GM12878 (cell line): ENCODE results near the gene FEZF2. TPM values are rescaled to one million over a fixed set of nuclear protein-coding genes. Genes with fewer than 3 reads are reported as not detected.

Experiments used
- ATAC-seq: fragments of 200-7000 bp; cut with Tn5 transposase; 3 replicates; pipeline ENCODE4 v1.9.1; 2020; ENCODE audit warnings: mild to moderate bottlenecking, moderate library complexity
- BruUV-seq: library from RNA; stranded (reverse); fragments of 400-500 nt; replicated peaks from 2 replicates; lab custom pipeline; 2021; lab: Mats Ljungman, UMichigan
- CTCF ChIA-PET: fragments of 300-600 bp; sonication (Branson Sonifier 250); formaldehyde crosslinking; extraction: SDS; loops from one replicate; lab custom pipeline; 2021; ENCODE audit warnings: inconsistent platforms; lab: Yijun Ruan, JAX
- POLR2A ChIA-PET: fragments of 350-600 bp; formaldehyde crosslinking; extraction: SDS; loops from one replicate; lab custom pipeline; 2021; ENCODE audit warnings: inconsistent platforms; lab: Charles Lee
- RAD21 ChIA-PET: fragments of 300-600 bp; sonication (Branson Sonifier 250); formaldehyde crosslinking; loops from one replicate; lab custom pipeline; 2023; ENCODE audit warnings: antibody characterized with exemption; ENCODE audit not compliant: unreplicated experiment; lab: Charles Lee
- SMC1A ChIA-PET: fragments of 300-600 bp; sonication (Branson Sonifier 250); formaldehyde crosslinking; loops from one replicate; lab custom pipeline; 2023; ENCODE audit not compliant: unreplicated experiment, uncharacterized antibody; lab: Charles Lee
- DNase-seq: peaks from one replicate; pipeline ENCODE4 v3.0.0-alpha.2; 2011; ENCODE audit warnings: low read depth, low spot score
- FAIRE-seq: peaks from 3 replicates; lab custom pipeline; 2011; peaks lifted over from hg19 to GRCh38; lab: Jason Lieb, UNC
- H2AFZ ChIP-seq: 2 replicates; pipeline ENCODE4 v1.6.0; 2011; ENCODE audit warnings: low read depth, low read length, control low read depth; ENCODE audit not compliant: control insufficient read depth
- H3K27ac ChIP-seq: 2 replicates; pipeline ENCODE4 v1.5.1; 2011; ENCODE audit warnings: control low read depth; ENCODE audit not compliant: control insufficient read depth, insufficient read depth
- H3K27me3 ChIP-seq, 2 experiments: replicated peaks in 1 of 2; 2 replicates each; pipeline versions ENCODE4 v1.6.0 to v1.6.1; 2011; ENCODE audit warnings: low read length in 1 of 2; ENCODE audit not compliant: control insufficient read depth in 2 of 2, insufficient read depth in 2 of 2
- H3K36me3 ChIP-seq, 2 experiments: 2 replicates each; pipeline ENCODE4 v1.5.1; 2011; ENCODE audit warnings: low read length in 1 of 2; ENCODE audit not compliant: control insufficient read depth in 2 of 2, insufficient read depth in 2 of 2
- H3K4me1 ChIP-seq: 2 replicates; pipeline ENCODE4 v1.6.1; 2011; ENCODE audit warnings: mild to moderate bottlenecking, low read length, moderate library complexity, mixed read lengths; ENCODE audit not compliant: control insufficient read depth, insufficient read depth
- H3K4me2 ChIP-seq: 2 replicates; pipeline ENCODE4 v1.6.0; 2011; ENCODE audit warnings: control low read depth; ENCODE audit not compliant: control insufficient read depth, insufficient read depth
- H3K4me3 ChIP-seq: fragments of 200-600 bp; sonication (generic); 2 replicates; pipeline ENCODE4 v1.5.1; 2016
- H3K79me2 ChIP-seq: 2 replicates; pipeline ENCODE4 v1.6.0; 2011; ENCODE audit warnings: low read length; ENCODE audit not compliant: control insufficient read depth, insufficient read depth
- H3K9ac ChIP-seq: 2 replicates; pipeline ENCODE4 v1.8.0; 2011; ENCODE audit warnings: low read length, control low read depth, mixed read lengths; ENCODE audit not compliant: control insufficient read depth, insufficient read depth
- H3K9me3 ChIP-seq: replicated peaks from 3 replicates; pipeline ENCODE4 v1.5.1; 2011; ENCODE audit warnings: mild to moderate bottlenecking, low read length; ENCODE audit not compliant: control insufficient read depth, insufficient read depth
- H4K20me1 ChIP-seq: 2 replicates; pipeline ENCODE4 v1.6.0; 2011; ENCODE audit not compliant: control insufficient read depth, insufficient read depth
- EZH2 ChIP-seq: IDR thresholded peaks from 2 replicates; pipeline ENCODE4 v1.6.1; 2012; ENCODE audit warnings: low read depth, mild to moderate bottlenecking, control low read depth, inconsistent platforms, low read length, borderline replicate concordance; ENCODE audit not compliant: control insufficient read depth
- FOXK2 ChIP-seq: fragments of 450-650 bp; IDR thresholded peaks from 2 replicates; pipeline ENCODE4 v1.6.1; 2017; ENCODE audit warnings: mild to moderate bottlenecking, moderate library complexity
- NBN ChIP-seq: fragments of 450-650 bp; IDR thresholded peaks from 2 replicates; pipeline ENCODE4 v1.6.1; 2016
- POLR2A ChIP-seq: IDR thresholded peaks from 2 replicates; pipeline ENCODE4 v1.6.1; 2011; ENCODE audit warnings: low read depth, mild to moderate bottlenecking, low read length
- SPI1 ChIP-seq: IDR thresholded peaks from 2 replicates; pipeline ENCODE4 v1.6.1; 2011; ENCODE audit warnings: low read depth, mild to moderate bottlenecking, low read length, moderate library complexity, borderline replicate concordance; ENCODE audit not compliant: insufficient read depth
- TBL1XR1 ChIP-seq: IDR thresholded peaks from 2 replicates; pipeline ENCODE4 v1.6.1; 2012; ENCODE audit warnings: low read depth, low read length, improper control_type of control experiment
- TCF12 ChIP-seq: IDR thresholded peaks from 2 replicates; pipeline ENCODE4 v1.6.1; 2011; ENCODE audit warnings: low read depth, mild to moderate bottlenecking, low read length
- ZNF207 ChIP-seq: fragments of 450-650 bp; IDR thresholded peaks from 2 replicates; pipeline ENCODE4 v1.6.1; 2014; ENCODE audit warnings: antibody characterized with exemption, mild to moderate bottlenecking, borderline replicate concordance
- ZNF217 ChIP-seq: fragments of 450-650 bp; IDR thresholded peaks from 2 replicates; pipeline ENCODE4 v1.6.1; 2017; ENCODE audit warnings: antibody characterized with exemption, mild to moderate bottlenecking
- ZNF622 ChIP-seq: fragments of 450-650 bp; IDR thresholded peaks from 2 replicates; pipeline ENCODE4 v1.6.1; 2017; ENCODE audit warnings: mild to moderate bottlenecking, inconsistent platforms
- WGBS: methylation state at CpG from one replicate; pipeline ENCODE4 v1.1.6; 2016; ENCODE audit warnings: low lambda C conversion rate; ENCODE audit not compliant: insufficient replicate concordance, insufficient coverage; ENCODE audit errors: missing lambda C conversion rate; 5-methylcytosine and 5-hydroxymethylcytosine counted together
- in situ Hi-C: fragments of 300-500 bp; cut with MboI; formaldehyde crosslinking; loops from 9 replicates; pipeline ENCODE4 v1.14.3; 2018; ENCODE audit warnings: mixed read lengths
- intact Hi-C: fragments of 100-400 bp; cut with micrococcal nuclease; formaldehyde crosslinking; loops from one replicate; pipeline ENCODE4 v1.14.2; 2022; ENCODE audit not compliant: unreplicated experiment
- polyA plus RNA-seq, 11 experiments: library from polyadenylated mRNA; depleted of rRNA in 4 of 11; unstranded in 6 of 11; stranded (reverse) in 5 of 11; fragments of >200 nt; fragmentation: Nextera tagmentation in 4 of 11; fragmentation: Illumina TruSeq in 1 of 11; extraction: Ambion mirVana in 4 of 11; extraction: Trizol in 1 of 11; gene quantifications; 1 replicate in 1 of 11; 2 replicates in 10 of 11; pipeline versions ENCODE4 v1.2.1 to v1.2.3, GENCODE V29; 2011 to 2016; ENCODE audit warnings: inconsistent platforms in 2 of 11, missing spikeins in 2 of 11, low read depth in 1 of 11
- total RNA-seq, 4 experiments: library from RNA; depleted of rRNA in 3 of 4; stranded (reverse); fragments of >200 nt in 3 of 4; fragmentation: Illumina TruSeq in 1 of 4; extraction: Trizol in 1 of 4; gene quantifications; 2 replicates each; pipeline versions ENCODE4 v1.2.1 to v1.2.3, GENCODE V29; 2013 to 2021

FEZF2 gene
- total and polyA plus RNA-seq, 10 of the 15 experiments (the other 5 are each of a cell fraction or from before 2014, with no cell fraction given): not detected

GRCh38 chr3:62379321-62379798, 6.0 kb upstream of the FEZF2 start (continued):
- no peak for TF ChIP-seq ZNF207
- no peak for TF ChIP-seq ZNF217

GRCh38 chr3:62378921-62379320, 5.6 kb upstream of the FEZF2 start:
- H3K27me3 ChIP-seq: peaks cover 3 to 15% of the 10 kb centered on the region in 2 experiments; a peak in 3 of 4 replicates
- ATAC-seq (no peak), FAIRE-seq (no peak), DNase-seq (no peak)
- H3K4me2 ChIP-seq: no peak overlapping the region
- 18% methylated on average over 14 of the region's 14 CpGs for WGBS
- in situ Hi-C loops: no loop called here
- H4K20me1 ChIP-seq: no peaks in the 10 kb centered on the region
- H3K4me1 ChIP-seq: no peaks in the 10 kb centered on the region
- no peak overlapping the region for H3K9ac ChIP-seq
- POLR2A ChIA-PET: no interaction called here
- SMC1A ChIA-PET: no interaction called here
- no peak overlapping the region for H3K4me3 ChIP-seq
- CTCF ChIA-PET: no interaction called here
- no TSS peak for BruUV-seq
- RAD21 ChIA-PET: no interaction called here
- no peaks in the 10 kb centered on the region for H3K79me2 ChIP-seq
- TF ChIP-seq SPI1: no peak
- TF ChIP-seq TBL1XR1: no peak
- TF ChIP-seq TCF12: no peak
- no peak for TF ChIP-seq POLR2A
- TF ChIP-seq FOXK2: no peak
- TF ChIP-seq NBN: no peak
- TF ChIP-seq EZH2: 0 out of 2 replicates have a peak, but pooled peaks have one; percentile 14
- TF ChIP-seq ZNF622: no peak
- H2AFZ ChIP-seq: no peak overlapping the region
- no peaks in the 10 kb centered on the region for H3K9me3 ChIP-seq
- no peak overlapping the region for H3K27ac ChIP-seq
- H3K36me3 ChIP-seq: no peaks in the 10 kb centered on the region
- intact Hi-C loops: no loop called here
